Type B pancreatic cell (in vitro differentiated cells): Measurements from ENCODE around the gene HCFC1. TPM values are rescaled to one million over a fixed set of nuclear protein-coding genes. Genes with fewer than 3 reads are reported as not detected.

Experiments used
- DNase-seq: peaks from one replicate; pipeline ENCODE4 v3.0.0; 2021; ENCODE audit warnings: mixed read lengths; ENCODE audit not compliant: unreplicated experiment; ENCODE audit errors: extremely low spot score
- H3K27ac Mint-ChIP-seq: 2 replicates; pipeline ENCODE4 v1.8.0; 2021; ENCODE audit warnings: mild to moderate bottlenecking, mixed read lengths
- H3K27me3 Mint-ChIP-seq: 2 replicates; pipeline ENCODE4 v1.8.0; 2021; ENCODE audit warnings: mixed read lengths
- H3K36me3 Mint-ChIP-seq: 2 replicates; pipeline ENCODE4 v1.8.0; 2021; ENCODE audit warnings: mixed read lengths
- H3K4me1 Mint-ChIP-seq: one replicate; pipeline ENCODE4 v1.8.0; 2021; ENCODE audit warnings: mixed read lengths; ENCODE audit not compliant: unreplicated experiment
- H3K4me3 Mint-ChIP-seq: 2 replicates; pipeline ENCODE4 v1.8.0; 2021; ENCODE audit warnings: mild to moderate bottlenecking, mixed read lengths
- H3K9me3 Mint-ChIP-seq: 2 replicates; pipeline ENCODE4 v1.8.0; 2021; ENCODE audit warnings: mixed read lengths
- long read RNA-seq: library from polyadenylated mRNA; unstranded; transcript quantifications from one replicate; pipeline ENCODE4 v2.0.0, GENCODE V29; 2020
- total RNA-seq: library from RNA; stranded (reverse); gene quantifications from 2 replicates; pipeline ENCODE4 v1.2.1, GENCODE V29; 2021; ENCODE audit warnings: low replicate concordance
- TF ChIP-seq, protein P1 (sequence below): fragments of 200-600 bp; sonication (generic); conservative IDR thresholded peaks from 2 replicates; pipeline ENCODE4 v1.5.0; 2021; ENCODE audit warnings: antibody characterized with exemption, mild to moderate bottlenecking

HCFC1 gene
- 81.2 and 98.0 TPM in 2 replicates for total RNA-seq
- long read RNA-seq, partial matches to known transcripts = 0 of 1 reads
- long read RNA-seq, other reads (novel, unspliced or antisense) = 1 of 1 reads

DNA sequence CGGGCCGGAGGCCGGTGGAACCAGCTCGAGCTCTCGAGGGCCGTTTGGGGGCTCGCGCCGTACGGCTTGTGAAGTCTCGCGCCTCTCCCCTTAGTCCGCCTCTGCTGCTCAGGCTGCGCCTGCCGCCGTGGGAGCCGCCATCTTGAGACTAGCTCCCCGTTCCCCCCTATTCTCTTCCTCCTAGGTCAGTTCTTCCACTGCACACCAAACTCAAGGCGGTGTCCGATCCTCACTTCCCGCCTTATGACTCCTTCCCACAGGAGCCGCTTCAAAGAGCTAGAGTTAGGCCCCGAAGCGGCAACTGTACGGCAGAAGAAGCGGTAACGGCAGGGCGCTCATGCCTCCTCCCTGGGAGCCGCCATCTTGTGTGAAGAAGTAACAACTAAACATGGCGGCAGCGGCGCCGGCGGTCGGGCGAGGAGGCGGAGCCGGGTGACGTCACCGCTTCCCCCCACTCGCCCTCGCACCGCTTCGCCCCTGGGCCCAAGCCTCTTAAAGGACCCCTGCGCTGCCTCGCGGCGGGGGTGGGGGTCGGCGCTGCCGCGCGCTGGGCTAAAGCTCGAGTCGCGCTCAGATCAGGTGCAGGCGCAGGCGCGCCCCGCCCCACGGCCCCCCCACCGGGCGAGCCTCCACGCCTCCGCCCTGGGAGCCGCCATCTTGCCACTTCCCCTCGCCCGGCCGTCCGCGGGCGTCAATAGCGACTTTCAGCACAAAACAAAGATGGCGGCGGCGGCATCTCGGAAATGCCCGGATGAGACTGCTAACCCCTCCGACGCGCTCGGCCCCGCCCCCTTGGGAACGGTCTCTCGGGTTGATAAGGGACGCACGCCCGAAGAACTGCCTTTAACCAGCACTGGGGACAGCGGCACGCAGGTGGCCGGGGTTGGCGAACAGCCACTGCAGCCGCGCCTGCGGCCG is at the start of gene HCFC1:
Gene HCFC1 (minus strand): TSS at position 369 of the 918 bp plus-strand sequence. CDS start 978 bp downstream, outside the sequence.
- Mint-ChIP-seq H3K27ac (peak within 1 kb of the TSS; percentile 100), H3K27me3 (no peaks in the 10 kb centered on the region), H3K4me1 (peaks cover 36% of the 10 kb centered on the region), H3K36me3 (peaks cover 11% of the 10 kb centered on the region), H3K4me3 (peak within 1 kb of the TSS; percentile 100), H3K9me3 (no peaks in the 10 kb centered on the region)
- DNase-seq = peak; percentile 98
- TF ChIP-seq, protein P1, sequence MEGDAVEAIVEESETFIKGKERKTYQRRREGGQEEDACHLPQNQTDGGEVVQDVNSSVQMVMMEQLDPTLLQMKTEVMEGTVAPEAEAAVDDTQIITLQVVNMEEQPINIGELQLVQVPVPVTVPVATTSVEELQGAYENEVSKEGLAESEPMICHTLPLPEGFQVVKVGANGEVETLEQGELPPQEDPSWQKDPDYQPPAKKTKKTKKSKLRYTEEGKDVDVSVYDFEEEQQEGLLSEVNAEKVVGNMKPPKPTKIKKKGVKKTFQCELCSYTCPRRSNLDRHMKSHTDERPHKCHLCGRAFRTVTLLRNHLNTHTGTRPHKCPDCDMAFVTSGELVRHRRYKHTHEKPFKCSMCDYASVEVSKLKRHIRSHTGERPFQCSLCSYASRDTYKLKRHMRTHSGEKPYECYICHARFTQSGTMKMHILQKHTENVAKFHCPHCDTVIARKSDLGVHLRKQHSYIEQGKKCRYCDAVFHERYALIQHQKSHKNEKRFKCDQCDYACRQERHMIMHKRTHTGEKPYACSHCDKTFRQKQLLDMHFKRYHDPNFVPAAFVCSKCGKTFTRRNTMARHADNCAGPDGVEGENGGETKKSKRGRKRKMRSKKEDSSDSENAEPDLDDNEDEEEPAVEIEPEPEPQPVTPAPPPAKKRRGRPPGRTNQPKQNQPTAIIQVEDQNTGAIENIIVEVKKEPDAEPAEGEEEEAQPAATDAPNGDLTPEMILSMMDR = no peak

GRCh38 chrX:154021131-154021611 is 49.6 kb upstream of the HCFC1 start:
- TF ChIP-seq, protein P1 = no peak
- no peak for DNase-seq
- peaks cover 20% of the 10 kb centered on the region for H3K4me1 Mint-ChIP-seq
- no peak overlapping the region for H3K4me3 Mint-ChIP-seq
- H3K36me3 Mint-ChIP-seq = no peaks in the 10 kb centered on the region
- no peaks in the 10 kb centered on the region for H3K9me3 Mint-ChIP-seq
- no peaks in the 10 kb centered on the region for H3K27me3 Mint-ChIP-seq
- no peak overlapping the region for H3K27ac Mint-ChIP-seq

GRCh38 chrX:154020536-154021115 is 49.0 kb upstream of the HCFC1 start:
- TF ChIP-seq, protein P1 = no peak
- no peaks in the 10 kb centered on the region for H3K9me3 Mint-ChIP-seq
- H3K27ac Mint-ChIP-seq = peak overlapping the region; percentile 83
- no peak for DNase-seq
- H3K36me3 Mint-ChIP-seq = no peaks in the 10 kb centered on the region
- H3K4me1 Mint-ChIP-seq = peaks cover 15% of the 10 kb centered on the region
- H3K4me3 Mint-ChIP-seq = peak overlapping the region; percentile 86
- H3K27me3 Mint-ChIP-seq = no peaks in the 10 kb centered on the region

GRCh38 chrX:154019633-154020528 is 48.3 kb upstream of the HCFC1 start, which contains the start of gene IRAK1:
IRAK1 (minus strand) TSS chrX:154019902; CDS start chrX:154019812, 90 bp downstream.
- Mint-ChIP-seq H3K9me3 (no peaks in the 10 kb centered on the region), H3K36me3 (no peaks in the 10 kb centered on the region), H3K4me3 (peak within 1 kb of the TSS; percentile 88), H3K27ac (peak within 1 kb of the TSS; percentile 89), H3K4me1 (peaks cover 13% of the 10 kb centered on the region), H3K27me3 (no peaks in the 10 kb centered on the region)
- no peak for DNase-seq
- TF ChIP-seq, protein P1 = no peak
